Esophagus squamous epithelium (tissue), 4 donors: Measurements from ENCODE around the gene FAM120B.

Experiments used
- CTCF ChIP-seq, 6 experiments: fragments of 450-650 bp in 4 of 6; fragments of 200-600 bp in 2 of 6; sonication (generic) in 2 of 6; IDR thresholded peaks; one replicate each; pipeline ENCODE4 v1.5.1; 2016 to 2019; ENCODE audit warnings: antibody characterized with exemption in 6 of 6, mild to moderate bottlenecking in 4 of 6, moderate library complexity in 4 of 6
- POLR2A ChIP-seq, 4 donors: fragments of 450-650 bp; IDR thresholded peaks; one replicate each; pipeline ENCODE4 v1.6.1; 2017; ENCODE audit warnings: antibody characterized with exemption in 4 of 4, mild to moderate bottlenecking in 4 of 4, moderate library complexity in 3 of 4

GRCh38 chr6:170261643-170262488, 44.7 kb upstream of the FAM120B start:
- TF ChIP-seq POLR2A (IDR thresholded peaks at IDR 0.05) (no peak), CTCF (IDR thresholded peaks at IDR 0.05) (no peak)
